ENCODE results near the gene MAGEB17.
A peak's percentile ranks its signal among the peaks of the same experiment; 100 is the strongest.
"Not testable (repeated sequence)": the region's sequence is repeated elsewhere in the genome, so short reads cannot be mapped to it uniquely, and the experiment has no call there.

The MAGEB17 gene

DNA sequence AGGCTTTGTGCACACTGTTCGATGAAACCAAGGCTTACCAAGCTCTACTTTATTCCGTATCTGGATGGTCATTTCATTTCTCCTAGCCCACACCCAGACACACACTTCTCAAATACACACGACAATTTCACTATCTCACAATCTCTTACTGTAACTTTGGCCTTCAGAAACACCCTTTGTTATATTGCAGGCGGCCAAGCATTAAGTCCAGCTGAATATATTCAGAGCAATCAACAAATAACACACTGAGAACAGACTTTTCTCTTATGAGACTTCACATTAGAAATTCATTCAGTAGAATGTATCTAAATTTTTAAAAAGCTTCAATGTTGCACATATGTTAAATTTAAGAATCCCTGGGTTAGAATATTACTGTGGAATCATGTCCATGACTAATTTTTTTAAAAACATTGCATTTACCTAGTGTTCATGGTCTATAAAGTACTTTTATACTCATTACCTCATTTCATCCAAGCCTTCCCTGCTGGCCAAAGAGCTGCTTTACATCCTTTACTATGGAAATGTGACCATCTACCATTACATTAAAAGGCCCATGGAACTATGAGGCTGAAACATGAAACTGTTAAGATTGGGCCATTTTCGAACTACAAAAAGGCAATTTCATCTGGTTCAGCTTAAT, 10.5 kb upstream of the MAGEB17 start:
- DNase-seq: no peak

DNA sequence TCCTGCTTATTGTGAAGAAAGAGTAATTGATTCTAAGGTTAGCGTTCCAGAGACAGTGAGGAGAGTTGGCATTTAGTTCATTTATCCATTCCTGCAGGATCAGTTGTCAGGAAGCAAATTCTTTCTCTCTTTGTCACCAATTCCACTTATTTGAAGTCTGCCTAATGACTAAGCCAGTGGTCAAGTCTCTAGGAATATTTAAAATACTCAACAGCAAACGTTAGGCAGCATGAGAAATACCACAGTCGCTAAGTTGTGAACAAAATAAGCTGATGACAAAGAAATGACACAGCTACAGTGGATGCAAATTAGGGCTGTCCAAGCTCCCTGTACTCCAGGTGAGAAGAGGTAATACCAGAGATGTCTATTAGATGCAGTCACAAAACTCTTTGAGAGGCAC, 6.6 kb upstream of the MAGEB17 start:
- peak; percentile 1 for DNase-seq

GRCh38 chrX:16161173-16161572, 6.1 kb upstream of the MAGEB17 start:
- not testable (repeated sequence) for DNase-seq

DNA sequence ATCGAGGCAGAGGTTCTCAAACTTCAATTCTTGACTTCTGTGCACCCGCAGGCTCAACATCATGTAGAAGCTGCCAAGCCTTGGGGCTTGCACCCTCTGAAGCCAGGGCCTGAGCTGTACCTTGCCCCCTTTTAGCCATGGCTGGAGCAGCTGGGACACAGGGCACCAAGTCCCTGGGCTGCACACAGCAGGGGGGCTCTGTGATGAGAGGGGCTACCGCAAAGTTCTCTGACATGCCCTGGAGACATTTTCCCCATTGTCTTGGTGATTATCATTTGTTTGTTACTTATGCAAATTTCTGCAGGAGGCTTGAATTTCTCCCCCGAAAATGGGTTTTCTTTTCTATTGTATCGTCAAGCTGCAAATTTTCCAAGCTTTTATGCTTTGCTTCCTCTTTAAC, 4.9 kb upstream of the MAGEB17 start:
- DNase-seq: no peak

GRCh38 chrX:16164748-16165147, 2.5 kb upstream of the MAGEB17 start:
- no peak for DNase-seq

- DNase-seq: no peak
These were observed 3.8 kb downstream of the MAGEB17 start for GRCh38 chrX:16171039-16171438.

GRCh38 chrX:16171944-16172343, 4.7 kb downstream of the MAGEB17 start:
- no peak for DNase-seq

GRCh38 chrX:16172391-16172790, 5.1 kb downstream of the MAGEB17 start:
- no peak for DNase-seq

- DNase-seq: no peak
These were observed 8.2 kb downstream of the MAGEB17 start for GRCh38 chrX:16175329-16176061.

- DNase-seq: no peak
These were observed 10.0 kb downstream of the MAGEB17 start for GRCh38 chrX:16177260-16177659.

GRCh38 chrX:16183843-16184242, 16.6 kb downstream of the MAGEB17 start:
- not testable (repeated sequence) for DNase-seq

DNA sequence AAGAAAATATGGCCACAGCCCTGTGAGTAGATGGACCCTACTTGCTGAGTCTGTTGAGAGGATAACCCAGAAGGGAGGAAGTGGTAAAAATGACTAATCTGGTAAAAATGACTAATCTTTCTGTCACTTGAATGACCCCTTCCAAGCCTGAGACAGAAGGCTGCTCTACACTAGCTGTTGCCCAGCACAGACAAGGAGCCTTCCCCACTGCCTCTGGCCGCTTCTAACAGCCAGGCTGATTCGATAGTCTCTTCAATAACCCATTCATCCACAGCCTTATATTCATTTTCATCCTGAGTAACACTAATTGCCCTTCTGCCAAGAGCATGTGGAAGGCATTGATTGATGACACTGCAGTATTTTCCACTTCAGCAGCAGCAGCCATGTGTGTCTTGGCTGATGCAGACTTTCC, 18.4 kb downstream of the MAGEB17 start:
- peak; percentile 5 for DNase-seq

DNA sequence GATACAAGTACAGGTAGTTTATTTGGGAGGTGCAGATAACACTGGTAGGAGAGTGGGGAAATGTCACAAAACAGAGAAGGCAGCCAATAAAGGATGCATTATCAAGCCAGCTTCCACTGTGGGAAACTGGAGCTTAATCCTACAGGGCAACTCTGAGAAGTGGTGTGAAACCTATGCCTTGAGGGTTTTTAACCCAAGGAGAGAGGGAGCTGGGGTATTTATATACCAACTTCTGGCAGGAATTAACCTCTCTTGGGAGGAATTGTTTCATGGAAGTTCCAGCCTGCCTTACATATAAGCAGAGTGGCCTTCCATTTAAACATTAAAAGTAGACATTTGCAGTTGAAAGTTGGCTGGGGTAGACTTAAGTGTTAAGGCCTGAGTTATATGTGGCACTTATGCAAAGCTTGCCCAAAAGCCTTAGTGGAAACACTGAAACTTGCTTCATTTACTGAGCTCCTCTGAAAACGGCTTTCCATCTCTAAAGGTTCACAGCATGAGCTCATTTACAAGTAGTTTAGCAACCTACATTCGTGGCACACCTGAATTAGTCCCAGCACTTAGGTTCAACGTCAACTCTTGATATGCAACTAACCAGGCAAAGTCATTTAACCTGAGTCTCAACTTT, 19.2 kb downstream of the MAGEB17 start:
- no peak for DNase-seq

DNA sequence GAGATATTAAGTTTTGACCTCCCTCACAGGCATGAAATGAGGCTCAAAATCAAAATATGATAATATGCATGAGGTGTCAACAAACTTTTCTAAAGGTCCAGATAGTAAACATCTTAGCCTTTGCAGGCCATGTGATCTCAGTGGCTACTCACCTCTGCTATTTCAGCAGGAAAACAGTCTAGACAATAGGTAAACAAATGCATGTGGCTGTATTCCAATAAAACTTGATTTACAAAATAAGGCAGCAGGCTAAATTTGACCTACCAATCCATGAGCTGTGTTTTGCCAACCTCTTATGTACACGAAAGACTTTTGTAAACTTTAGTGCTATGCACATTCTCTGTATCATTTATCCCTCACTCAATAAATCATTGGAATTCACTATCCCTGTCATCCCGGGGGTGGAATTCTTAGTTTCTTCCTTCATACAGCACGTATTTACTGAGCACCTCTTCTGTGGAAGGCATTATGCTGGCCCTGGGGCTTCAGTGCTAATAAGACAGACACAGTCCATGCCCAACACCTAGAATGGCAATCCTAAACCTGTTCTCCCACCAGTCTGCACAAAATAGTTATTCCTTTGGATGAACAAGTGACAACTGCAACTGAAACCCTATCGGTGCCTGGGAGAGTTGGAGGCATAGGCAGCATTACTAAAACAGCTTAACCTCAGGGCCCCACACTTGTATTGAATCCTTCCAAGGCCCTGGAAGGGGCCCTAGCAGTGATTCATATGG, 19.9 kb downstream of the MAGEB17 start:
- DNase-seq: no peak

DNA sequence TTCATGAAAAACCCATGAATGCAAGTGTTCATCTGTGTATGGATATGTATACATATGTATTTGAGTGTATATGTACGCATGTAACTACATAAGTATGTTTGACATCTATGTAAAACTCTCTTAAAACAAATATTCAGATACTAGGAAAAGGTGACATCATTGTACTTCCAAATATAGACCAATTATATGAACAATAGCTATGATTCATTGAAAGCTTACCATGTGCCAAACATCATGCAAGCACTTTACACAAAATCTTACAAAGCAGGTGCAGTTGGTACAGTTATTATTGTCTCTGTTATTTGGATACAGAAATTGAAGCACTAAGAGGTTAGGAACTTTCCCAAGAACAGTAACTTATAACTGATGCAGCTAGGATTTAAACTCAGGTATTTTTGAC, 21.4 kb downstream of the MAGEB17 start:
- DNase-seq: no peak

- DNase-seq: no peak
These were observed 24.3 kb downstream of the MAGEB17 start for GRCh38 chrX:16191605-16192004.

GRCh38 chrX:16196829-16197228, 29.5 kb downstream of the MAGEB17 start:
- no peak for DNase-seq

GRCh38 chrX:16199343-16199742, 32.1 kb downstream of the MAGEB17 start:
- no peak for DNase-seq

GRCh38 chrX:16202943-16203342, 35.7 kb downstream of the MAGEB17 start:
- no peak for DNase-seq

- no peak for DNase-seq
These were observed 37.3 kb downstream of the MAGEB17 start for GRCh38 chrX:16204538-16204937.

DNA sequence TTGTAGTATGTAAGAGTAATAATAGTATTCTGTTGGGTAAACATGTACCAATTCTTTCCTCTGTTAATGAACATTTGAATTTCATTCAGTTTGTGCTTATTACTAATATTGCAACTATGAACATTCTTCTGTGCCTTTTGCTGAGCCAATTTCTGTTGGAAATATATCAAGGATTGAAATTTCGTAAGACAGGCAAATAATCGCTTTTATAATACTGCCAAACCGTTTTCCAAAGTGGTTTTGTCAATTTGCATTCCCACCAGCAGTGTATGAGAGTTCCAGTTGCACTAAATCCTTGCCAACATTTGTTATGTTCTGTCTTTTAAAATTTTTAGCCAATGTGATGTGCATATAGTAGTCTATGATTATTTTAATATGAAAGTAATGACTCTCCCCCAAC, 38.6 kb downstream of the MAGEB17 start:
- no peak for DNase-seq

GRCh38 chrX:16207634-16208033, 40.4 kb downstream of the MAGEB17 start:
- no peak for DNase-seq

- DNase-seq: no peak
These were observed 41.3 kb downstream of the MAGEB17 start for GRCh38 chrX:16208601-16209000.

- DNase-seq: no peak
These were observed 42.8 kb downstream of the MAGEB17 start for GRCh38 chrX:16210061-16210460.
